ENCODE data around the gene TMEM238L. TPM values are rescaled to one million over a fixed set of nuclear protein-coding genes. Genes with fewer than 3 reads are reported as not detected.

TMEM238L gene
- total and polyA plus RNA-seq, 2 of the 8 experiments (the other 6 are each of a cell fraction or from before 2014, with no cell fraction given), result not detected

- H3K79me1 ChIP-seq (ENCODE audit: low read depth, low read length), result no peaks in the 10 kb centered on the region
- H2BK12ac ChIP-seq (ENCODE audit: low read depth, low read length), result no peak overlapping the region
- FAIRE-seq (no peak), DNase-seq (ENCODE audit: low read depth in 1 of 2, low spot score in 2 of 2) (no peak)
- no peak overlapping the region for H3K9ac ChIP-seq (replicated peaks in 1 of 4; ENCODE audit: extremely low read depth in 1 of 4, low read depth in 3 of 4, low read length in 3 of 4)
- no peak overlapping the region for H4K5ac ChIP-seq (ENCODE audit: insufficient read length, low read depth, low read length)
- no peak overlapping the region for H2BK120ac ChIP-seq (replicated peaks; ENCODE audit: low read depth, low read length)
- H3K4me2 ChIP-seq (ENCODE audit: insufficient read depth in 1 of 2, low read depth in 2 of 2, low read length in 2 of 2), result no peak overlapping the region
- H2BK15ac ChIP-seq (ENCODE audit: low read length), result no peak overlapping the region
- H4K20me1 ChIP-seq (replicated peaks in 1 of 2; ENCODE audit: control insufficient read depth in 1 of 2, insufficient read depth in 2 of 2, low read length in 2 of 2), result no peaks in the 10 kb centered on the region
- H3K27ac ChIP-seq (ENCODE audit: low read depth, low read length), result no peak overlapping the region
- ChIA-PET POLR2A (ENCODE audit: partially characterized antibody) (no interaction called here), CTCF (ENCODE audit: partially characterized antibody) (interaction anchor here (0.7 to 1.6 kb wide), 2 partner anchors 40 to 66 kb away, joined by 3 to 5 read pairs; no protein-coding TSS in a partner anchor)
- no peaks in the 10 kb centered on the region for H3K79me2 ChIP-seq (ENCODE audit: control insufficient read depth in 1 of 2, insufficient read depth in 2 of 2, low read length in 2 of 2)
- H3K14ac ChIP-seq (ENCODE audit: insufficient read length), result no peak overlapping the region
- WGBS, 2 experiments (ENCODE audit: extremely low coverage in 1 of 2, insufficient coverage in 1 of 2, insufficient read length in 1 of 2, insufficient replicate concordance in 2 of 2, low coverage in 1 of 2, low lambda C conversion rate in 2 of 2, missing lambda C conversion rate in 1 of 2), result 90% methylated on average over 11 of the region's 11 CpGs; no CpG with 5 or more reads in 1 of the 2 experiments
- no peaks in the 10 kb centered on the region; a peak in 1 of 8 replicates for H3K36me3 ChIP-seq (ENCODE audit: control insufficient read depth in 2 of 4, insufficient read depth in 4 of 4, low read length in 3 of 4)
- H3K23me2 ChIP-seq (ENCODE audit: low read depth, low read length), result no peaks in the 10 kb centered on the region; the same call in 1 of the 2 replicates
- H3K4ac ChIP-seq (replicated peaks; ENCODE audit: insufficient read length, low read depth, low read length), result no peak overlapping the region
- H2AK5ac ChIP-seq (ENCODE audit: low read depth, low read length), result no peak overlapping the region
- no peak overlapping the region for H2BK5ac ChIP-seq (ENCODE audit: low read depth, low read length)
- H3K9me3 ChIP-seq (ENCODE audit: insufficient read depth in 2 of 2, low read depth in 1 of 2, low read length in 1 of 2), result no peaks in the 10 kb centered on the region
- H3K27me3 ChIP-seq (replicated peaks in 1 of 4; ENCODE audit: control insufficient read depth in 3 of 4, extremely low read depth in 1 of 4, insufficient read depth in 3 of 4, low read length in 3 of 4), result no peaks in the 10 kb centered on the region
- no peak overlapping the region for H2AFZ ChIP-seq (ENCODE audit: low read length)
- H3K4me3 ChIP-seq (ENCODE audit: extremely low read depth in 1 of 4, insufficient read depth in 2 of 4, low read depth in 3 of 4, low read length in 4 of 4), result no peak overlapping the region
- no peak overlapping the region for H4K91ac ChIP-seq (replicated peaks; ENCODE audit: insufficient read length, low read length)
- no peak overlapping the region for H3K18ac ChIP-seq (ENCODE audit: extremely low read depth, low read length)
- H3K23ac ChIP-seq (ENCODE audit: insufficient read length), result no peak overlapping the region
- H3K56ac ChIP-seq (replicated peaks; ENCODE audit: insufficient read length, low read depth, low read length), result no peak overlapping the region
- TF ChIP-seq BRCA1 (IDR thresholded peaks at IDR 0.05; ENCODE audit: low read depth, low read length) (no peak), RXRA (IDR thresholded peaks at IDR 0.05; ENCODE audit: insufficient read depth, low read depth, low read length) (no peak), NANOG (IDR thresholded peaks at IDR 0.05; ENCODE audit: insufficient read depth, low read depth, low read length, poor library complexity, severe bottlenecking) (no peak), JUND (IDR thresholded peaks at IDR 0.05; ENCODE audit: low read length) (no peak), ASH2L (IDR thresholded peaks at IDR 0.05; ENCODE audit: low read length) (no peak), POLR2AphosphoS5 (IDR thresholded peaks at IDR 0.05; ENCODE audit: low read depth, low read length) (no peak), CBX8 (IDR thresholded peaks at IDR 0.05; ENCODE audit: borderline replicate concordance, low read depth, low read length) (no peak), HDAC2 (IDR thresholded peaks at IDR 0.05; ENCODE audit: borderline replicate concordance in 1 of 2, low read depth in 2 of 2, low read length in 2 of 2) (no peak)
- H2BK20ac ChIP-seq (ENCODE audit: low read length), result no peak overlapping the region
- no peak overlapping the region for H4K8ac ChIP-seq (ENCODE audit: extremely low read depth, insufficient read depth, low read length)
- H3K4me1 ChIP-seq (replicated peaks in 1 of 4; ENCODE audit: control insufficient read depth in 3 of 4, insufficient read depth in 4 of 4, low read length in 3 of 4), result no peaks in the 10 kb centered on the region; a peak in 1 of 7 replicates
These were observed 26.6 kb downstream of the TMEM238L start for GRCh38 chr17:10777131-10777807.
